ENCODE data around the gene RAPGEF6. TPM values are rescaled to one million over a fixed set of nuclear protein-coding genes. Genes with fewer than 3 reads are reported as not detected.
"Not testable (repeated sequence)": the region's sequence is repeated elsewhere in the genome, so short reads cannot be mapped to it uniquely, and the experiment has no call there.

The RAPGEF6 gene
- total RNA-seq, 1 experiment from 2014 or later, result 20.8 TPM

DNA sequence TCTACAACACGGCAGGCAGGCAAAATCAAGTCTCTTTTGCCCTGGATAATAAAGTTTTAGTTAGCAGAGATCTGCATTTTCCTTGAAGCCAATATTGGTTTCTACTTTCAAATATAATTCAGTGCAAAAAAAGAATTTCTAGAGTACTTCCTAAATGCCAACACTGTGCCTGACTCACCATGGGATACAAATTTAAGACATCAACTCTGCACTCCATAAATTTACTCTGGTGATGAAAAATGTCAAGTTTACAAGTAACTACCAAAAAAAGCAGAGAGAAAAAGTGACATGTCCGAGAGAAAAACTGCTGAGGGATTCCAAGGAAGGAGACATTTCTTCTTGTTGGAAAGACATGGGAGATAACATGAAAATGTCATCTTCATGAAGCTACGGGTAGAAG, 119.7 kb downstream of the RAPGEF6 start:
- H3K4me3 ChIP-seq, result no peak overlapping the region
- no peak overlapping the region for H3K27ac ChIP-seq
- peaks cover 13% of the 10 kb centered on the region for H3K4me1 ChIP-seq (replicated peaks)
- H3K36me3 ChIP-seq, result peaks cover 12% of the 10 kb centered on the region
- no peaks in the 10 kb centered on the region for H3K9me3 ChIP-seq (replicated peaks)
- no peaks in the 10 kb centered on the region for H3K27me3 ChIP-seq (replicated peaks)
- no peak for DNase-seq (ENCODE audit: low read depth in 1 of 2, low spot score in 2 of 2)

DNA sequence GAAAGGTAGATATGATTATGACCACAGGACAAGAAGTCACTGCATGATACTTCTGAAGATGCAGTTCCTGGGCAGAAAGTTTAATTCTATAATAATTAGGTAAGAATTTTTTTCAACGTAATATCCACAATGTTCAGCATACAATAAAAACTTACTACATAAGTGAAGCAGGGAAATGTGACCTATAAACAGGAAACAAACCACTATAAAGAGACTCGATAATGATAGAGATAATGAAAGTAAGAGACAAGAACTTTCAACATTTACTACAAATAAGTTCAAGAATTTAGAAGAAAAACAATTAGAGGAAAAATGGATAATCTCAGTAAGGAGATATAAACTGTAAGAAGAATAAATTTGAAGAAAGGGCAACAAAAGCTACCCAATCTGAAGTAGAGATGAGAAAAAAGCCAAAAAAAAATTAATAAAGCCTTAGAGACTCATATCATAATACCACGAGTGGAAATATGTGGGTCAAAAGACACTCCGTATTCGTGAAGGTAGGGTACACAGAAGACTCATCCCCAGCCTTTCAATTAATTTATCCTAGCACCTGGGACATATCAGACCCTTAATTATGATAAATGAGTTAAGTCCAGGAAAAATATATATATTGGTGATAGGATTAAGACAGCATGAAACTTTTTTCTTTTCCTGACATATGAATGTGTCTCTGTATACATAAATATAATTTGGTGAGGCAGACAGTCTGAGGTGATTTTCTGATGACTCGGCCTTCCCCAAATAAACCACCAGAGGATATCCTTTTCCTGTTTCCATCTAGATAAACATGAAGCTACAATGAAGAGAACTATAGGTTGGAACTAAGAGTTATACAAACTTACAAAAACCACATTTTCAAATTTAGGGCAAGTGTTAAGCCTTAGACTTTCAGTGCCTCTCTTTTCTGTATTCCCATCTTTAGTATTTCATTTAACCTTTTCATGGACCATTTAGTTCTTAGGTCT, 120.4 kb downstream of the RAPGEF6 start:
- Histone ChIP-seq H3K9me3 (replicated peaks) (no peaks in the 10 kb centered on the region), H3K27ac (no peak overlapping the region), H3K4me3 (no peak overlapping the region)

DNA sequence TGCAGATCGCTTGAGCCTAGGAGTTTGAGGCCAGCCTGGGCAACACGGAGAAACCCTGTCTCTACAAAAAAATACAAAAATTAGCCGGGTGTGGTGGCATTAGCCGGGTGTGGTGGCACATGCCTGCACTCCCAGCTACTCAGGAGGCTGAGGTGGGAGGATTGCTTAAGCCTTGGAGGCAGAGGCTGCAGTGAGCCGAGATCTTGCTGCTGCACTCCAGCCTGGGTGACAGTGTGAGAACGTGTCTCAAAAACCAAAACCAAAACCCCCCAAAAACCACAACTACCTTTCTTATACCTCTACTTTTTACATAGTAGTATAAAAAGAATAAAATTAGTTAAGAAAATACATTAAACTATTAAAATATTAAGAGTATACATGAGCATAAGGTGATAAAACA, 121.2 kb downstream of the RAPGEF6 start:
- Histone ChIP-seq H3K27me3 (replicated peaks) (no peaks in the 10 kb centered on the region), H3K36me3 (peaks cover 6% of the 10 kb centered on the region; the same call in 1 of the 2 replicates), H3K27ac (no peak overlapping the region)

More for the DNA sequence above, 120.4 kb downstream of the RAPGEF6 start:
- H3K27me3 ChIP-seq (replicated peaks), result no peaks in the 10 kb centered on the region
- peak in 1 of 2 experiments; percentile 30 for DNase-seq (ENCODE audit: low read depth in 1 of 2, low spot score in 2 of 2)
- H3K36me3 ChIP-seq, result peaks cover 7% of the 10 kb centered on the region; the same call in 1 of the 2 replicates
- H3K4me1 ChIP-seq (replicated peaks), result peaks cover 13% of the 10 kb centered on the region

DNA sequence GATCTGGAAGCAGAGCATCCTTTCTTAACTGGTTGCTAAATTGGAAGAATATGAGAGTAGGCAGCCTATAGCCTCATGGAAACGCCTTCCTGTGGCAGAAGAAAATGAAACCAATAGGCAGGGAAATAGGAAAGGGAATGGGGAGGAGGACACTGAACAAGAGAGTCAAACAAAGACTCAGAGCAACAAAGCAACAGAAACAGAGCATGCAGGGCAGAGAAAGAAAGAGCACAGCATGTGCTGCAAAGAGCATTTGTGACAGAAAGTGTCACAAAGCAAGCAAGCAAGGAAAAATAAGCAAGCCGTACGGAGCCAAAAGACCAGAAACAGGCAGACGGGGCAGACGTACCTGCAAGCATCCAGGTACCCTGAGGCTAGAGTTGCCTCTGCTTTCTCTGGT, 123.1 kb downstream of the RAPGEF6 start:
- Histone ChIP-seq H3K9me3 (replicated peaks) (no peaks in the 10 kb centered on the region), H3K36me3 (peaks cover 6% of the 10 kb centered on the region; the same call in 1 of the 2 replicates), H3K4me3 (no peak overlapping the region), H3K27me3 (replicated peaks) (no peaks in the 10 kb centered on the region), H3K27ac (no peak overlapping the region), H3K4me1 (replicated peaks) (peaks cover 13% of the 10 kb centered on the region)
- no peak for DNase-seq (ENCODE audit: low read depth in 1 of 2, low spot score in 2 of 2)

More for the DNA sequence above, 121.2 kb downstream of the RAPGEF6 start:
- no peak overlapping the region for H3K4me3 ChIP-seq
- H3K9me3 ChIP-seq (replicated peaks), result no peaks in the 10 kb centered on the region
- no peak for DNase-seq (ENCODE audit: low read depth in 1 of 2, low spot score in 2 of 2)
- peaks cover 13% of the 10 kb centered on the region for H3K4me1 ChIP-seq (replicated peaks)

DNA sequence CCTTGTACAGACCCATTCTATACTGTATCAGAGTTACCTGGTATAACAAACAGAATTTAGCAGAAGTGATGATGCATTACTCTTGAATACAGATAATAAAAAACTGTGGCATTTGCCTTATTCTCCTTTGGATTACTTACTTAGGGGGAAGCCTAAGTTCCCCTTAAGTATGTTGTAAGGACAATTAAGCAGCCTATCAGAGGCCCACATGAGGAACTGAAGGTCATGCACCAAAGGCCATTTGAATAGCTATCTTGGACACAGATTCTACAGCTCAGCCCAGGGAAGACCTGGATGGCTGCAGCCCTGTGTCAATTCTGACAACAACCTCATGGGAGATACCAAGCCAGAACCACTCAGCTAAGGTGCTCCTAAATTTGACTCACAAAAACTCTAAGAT, 125.2 kb downstream of the RAPGEF6 start:
- Histone ChIP-seq H3K4me3 (no peak overlapping the region), H3K27ac (no peak overlapping the region), H3K27me3 (replicated peaks) (no peaks in the 10 kb centered on the region), H3K4me1 (replicated peaks) (peaks cover 4% of the 10 kb centered on the region), H3K36me3 (peaks cover 6% of the 10 kb centered on the region; the same call in 1 of the 2 replicates), H3K9me3 (replicated peaks) (no peaks in the 10 kb centered on the region)
- DNase-seq (ENCODE audit: low read depth in 1 of 2, low spot score in 2 of 2), result no peak

DNA sequence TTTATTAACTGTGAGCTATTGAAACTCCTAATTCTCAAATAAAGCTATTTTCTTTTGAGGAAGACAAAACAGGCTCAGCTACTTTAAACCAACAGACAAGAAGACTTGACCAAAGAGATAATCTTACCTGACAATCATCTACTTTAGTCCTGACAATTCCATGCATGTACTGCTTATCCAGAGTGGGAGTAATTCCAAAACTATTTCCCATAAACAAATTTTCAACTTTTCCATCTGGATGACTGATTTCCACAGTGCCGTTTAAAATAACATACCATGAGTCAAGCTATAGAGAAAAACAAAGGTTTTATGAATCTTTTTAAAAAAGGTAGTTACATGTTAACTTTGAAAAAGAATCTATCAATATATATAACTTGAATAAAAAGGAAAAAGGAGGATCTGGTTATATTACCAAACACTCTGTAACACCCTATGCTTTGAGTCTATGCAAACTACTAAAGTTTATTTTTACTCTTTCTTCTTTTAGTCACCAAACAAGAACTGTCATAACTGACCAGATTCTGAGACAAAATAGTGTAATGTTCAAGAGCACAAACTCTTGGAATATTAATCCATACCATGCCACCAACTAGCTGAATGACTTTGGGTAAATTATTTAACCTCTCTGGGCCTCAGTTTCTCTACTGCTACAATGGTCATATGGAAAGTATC, 129.7 kb downstream of the RAPGEF6 start:
- H3K27ac ChIP-seq, result no peak overlapping the region

DNA sequence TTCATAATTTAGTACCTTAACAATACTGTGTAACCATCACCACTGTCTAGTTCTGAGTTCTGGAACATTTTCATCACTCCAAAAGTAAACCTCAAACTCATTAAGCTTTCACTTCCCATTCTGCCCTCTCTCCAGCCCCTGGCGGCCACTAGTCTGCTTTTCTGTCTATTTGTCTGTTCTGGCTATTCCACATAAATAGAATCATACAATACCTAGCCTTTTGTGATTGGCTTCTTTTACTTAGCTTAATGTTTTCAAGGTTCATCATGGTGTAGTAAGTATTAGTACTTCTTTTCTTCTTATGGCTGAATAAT, 138.7 kb downstream of the RAPGEF6 start:
- Histone ChIP-seq H3K9me3 (replicated peaks) (no peaks in the 10 kb centered on the region), H3K27ac (no peak overlapping the region), H3K27me3 (replicated peaks) (no peaks in the 10 kb centered on the region), H3K4me3 (no peak overlapping the region), H3K36me3 (peaks cover 56% of the 10 kb centered on the region), H3K4me1 (replicated peaks) (no peaks in the 10 kb centered on the region)
- no peak for DNase-seq (ENCODE audit: low read depth in 1 of 2, low spot score in 2 of 2)

More for the DNA sequence above, 129.7 kb downstream of the RAPGEF6 start:
- no peaks in the 10 kb centered on the region for H3K4me1 ChIP-seq (replicated peaks)
- H3K36me3 ChIP-seq, result peaks cover 31% of the 10 kb centered on the region
- H3K4me3 ChIP-seq, result no peak overlapping the region
- H3K9me3 ChIP-seq (replicated peaks), result no peaks in the 10 kb centered on the region
- DNase-seq (ENCODE audit: low read depth in 1 of 2, low spot score in 2 of 2), result no peak
- H3K27me3 ChIP-seq (replicated peaks), result no peaks in the 10 kb centered on the region

DNA sequence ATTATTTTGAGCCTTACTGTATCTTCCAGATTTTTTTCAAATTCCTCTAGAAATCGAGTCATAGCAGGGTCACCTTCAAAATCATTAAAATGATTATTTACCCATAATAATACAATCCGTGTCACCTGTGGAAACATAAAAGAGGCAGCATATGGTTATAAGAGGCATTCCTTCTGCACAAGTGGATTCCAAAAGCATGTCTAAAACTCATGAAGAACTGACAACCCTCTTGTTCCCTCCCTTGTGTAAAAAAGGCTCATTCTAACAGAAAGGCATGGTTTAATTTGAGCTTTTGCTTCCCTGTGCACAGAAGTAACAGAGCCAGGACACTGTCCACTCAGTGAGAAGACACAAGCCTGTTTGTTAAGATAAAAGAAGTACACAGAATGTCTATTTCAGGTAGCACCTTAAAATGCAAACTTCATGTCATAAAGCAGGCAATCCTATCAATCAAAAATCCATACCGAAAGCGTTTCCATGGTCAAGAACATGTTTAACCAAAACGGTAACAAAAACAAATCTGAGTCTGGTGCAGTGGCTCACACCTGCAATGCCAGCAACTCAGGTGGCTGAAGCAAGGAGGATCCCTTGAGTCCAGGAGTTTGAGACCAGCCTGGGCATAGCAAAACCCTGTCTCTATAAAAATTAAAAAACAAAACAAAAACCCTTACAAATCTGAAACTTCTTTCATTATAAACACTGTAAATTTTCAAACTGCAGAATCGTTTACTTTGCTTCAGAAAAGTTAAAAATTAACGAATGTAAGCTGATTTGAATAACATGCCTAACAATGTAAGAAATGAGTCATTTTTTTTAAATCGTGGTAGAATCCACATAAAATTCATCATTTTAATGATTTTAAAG, 139.3 kb downstream of the RAPGEF6 start:
- Histone ChIP-seq H3K4me3 (no peak overlapping the region), H3K36me3 (peaks cover 56% of the 10 kb centered on the region), H3K27ac (no peak overlapping the region), H3K27me3 (replicated peaks) (no peaks in the 10 kb centered on the region), H3K9me3 (replicated peaks) (no peaks in the 10 kb centered on the region), H3K4me1 (replicated peaks) (no peaks in the 10 kb centered on the region)
- DNase-seq (ENCODE audit: low read depth in 1 of 2, low spot score in 2 of 2), result no peak

DNA sequence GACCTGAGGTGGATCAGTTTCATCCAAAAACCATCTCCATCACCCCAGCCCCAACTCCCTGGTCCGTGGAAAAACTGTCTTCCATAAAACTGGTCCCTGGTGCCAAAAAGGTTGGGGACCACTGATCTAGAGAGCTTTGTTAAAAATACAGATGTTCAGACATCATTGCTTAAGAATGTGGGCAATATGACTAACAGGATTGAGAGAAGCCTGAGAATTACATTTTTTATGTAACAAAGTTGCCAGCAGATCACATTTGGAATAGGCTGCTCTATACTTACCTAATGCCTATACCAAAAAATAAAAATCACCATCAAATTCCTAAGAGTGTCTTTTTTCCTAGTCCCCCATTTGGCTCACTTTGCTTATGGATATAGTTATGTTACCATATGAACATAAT, 143.3 kb downstream of the RAPGEF6 start:
- H3K36me3 ChIP-seq, result peaks cover 46% of the 10 kb centered on the region
- no peak for DNase-seq (ENCODE audit: low read depth in 1 of 2, low spot score in 2 of 2)
- H3K4me1 ChIP-seq (replicated peaks), result no peaks in the 10 kb centered on the region
- H3K4me3 ChIP-seq, result no peak overlapping the region
- no peaks in the 10 kb centered on the region for H3K9me3 ChIP-seq (replicated peaks)
- no peaks in the 10 kb centered on the region for H3K27me3 ChIP-seq (replicated peaks)
- no peak overlapping the region for H3K27ac ChIP-seq

DNA sequence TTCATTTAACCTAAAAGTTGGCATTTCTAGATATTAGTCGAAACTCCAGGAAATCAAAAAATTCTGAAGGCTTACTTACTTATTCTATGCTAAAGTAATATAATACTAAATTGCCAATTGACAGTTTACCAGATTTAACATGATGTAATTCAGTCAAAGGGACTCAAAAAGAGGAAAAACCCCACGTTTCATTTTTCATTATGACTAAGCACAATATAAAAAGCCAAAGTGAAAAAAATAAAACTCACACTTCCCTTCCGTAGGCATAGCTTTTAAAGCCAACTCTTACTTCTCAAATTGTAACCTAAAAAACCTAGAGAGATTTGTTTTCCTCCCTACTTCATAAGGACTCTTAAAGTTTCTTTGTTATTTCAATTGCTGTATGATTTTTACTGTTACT, 146.6 kb downstream of the RAPGEF6 start:
- Histone ChIP-seq H3K4me1 (replicated peaks) (no peaks in the 10 kb centered on the region), H3K27ac (no peak overlapping the region), H3K9me3 (replicated peaks) (no peaks in the 10 kb centered on the region), H3K36me3 (peaks cover 37% of the 10 kb centered on the region), H3K4me3 (no peak overlapping the region), H3K27me3 (replicated peaks) (no peaks in the 10 kb centered on the region)
- DNase-seq (ENCODE audit: low read depth in 1 of 2, low spot score in 2 of 2), result no peak

DNA sequence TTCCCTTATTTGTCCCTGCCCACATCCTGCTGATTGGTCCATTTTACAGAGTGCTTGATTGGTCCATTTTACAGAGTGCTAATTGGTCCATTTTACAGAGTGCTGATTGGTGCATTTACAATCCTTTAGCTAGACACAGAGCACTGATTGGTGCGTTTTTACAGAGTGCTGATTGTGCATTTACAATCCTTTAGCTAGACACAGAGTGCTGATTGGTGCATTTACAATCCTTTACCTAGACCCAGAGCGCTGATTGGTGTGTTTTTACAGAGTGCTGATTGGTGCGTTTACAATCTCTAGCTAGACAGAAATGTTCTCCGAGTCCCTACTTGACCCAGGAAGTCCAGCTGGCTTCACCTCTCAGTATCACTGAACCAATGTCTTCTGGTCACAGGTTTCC, 147.7 kb downstream of the RAPGEF6 start:
- H3K9me3 ChIP-seq (replicated peaks); DNase-seq (ENCODE audit: low read depth in 1 of 2, low spot score in 2 of 2); H3K27ac ChIP-seq; H3K4me1 ChIP-seq (replicated peaks); H3K27me3 ChIP-seq (replicated peaks); H3K4me3 ChIP-seq: not testable (repeated sequence)
- H3K36me3 ChIP-seq, result peaks cover 39% of the 10 kb centered on the region

DNA sequence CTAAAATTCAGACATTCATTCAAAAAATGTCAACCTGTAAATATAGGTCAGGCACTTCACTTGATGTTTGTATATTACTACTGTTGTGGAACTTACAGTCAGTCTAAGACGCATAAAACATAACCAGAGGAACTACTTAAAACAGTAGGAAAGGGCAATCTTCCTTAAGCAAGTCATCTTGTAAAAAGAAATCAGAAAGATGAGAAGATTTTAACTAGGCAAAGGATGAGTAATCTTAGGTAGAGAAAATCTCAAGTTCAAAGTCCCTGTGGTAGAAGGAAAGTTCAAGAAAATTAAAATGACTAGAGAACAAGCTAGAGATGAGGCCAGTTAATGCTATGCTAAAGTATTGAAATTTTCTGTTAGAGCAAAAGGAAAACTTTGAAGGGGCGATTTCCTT, 152.4 kb downstream of the RAPGEF6 start:
- no peak for DNase-seq (ENCODE audit: low read depth in 1 of 2, low spot score in 2 of 2)
- H3K36me3 ChIP-seq, result peaks cover 30% of the 10 kb centered on the region
- H3K27me3 ChIP-seq (replicated peaks), result no peaks in the 10 kb centered on the region
- H3K4me1 ChIP-seq (replicated peaks), result no peaks in the 10 kb centered on the region
- no peaks in the 10 kb centered on the region for H3K9me3 ChIP-seq (replicated peaks)
- no peak overlapping the region for H3K27ac ChIP-seq
- H3K4me3 ChIP-seq, result no peak overlapping the region

DNA sequence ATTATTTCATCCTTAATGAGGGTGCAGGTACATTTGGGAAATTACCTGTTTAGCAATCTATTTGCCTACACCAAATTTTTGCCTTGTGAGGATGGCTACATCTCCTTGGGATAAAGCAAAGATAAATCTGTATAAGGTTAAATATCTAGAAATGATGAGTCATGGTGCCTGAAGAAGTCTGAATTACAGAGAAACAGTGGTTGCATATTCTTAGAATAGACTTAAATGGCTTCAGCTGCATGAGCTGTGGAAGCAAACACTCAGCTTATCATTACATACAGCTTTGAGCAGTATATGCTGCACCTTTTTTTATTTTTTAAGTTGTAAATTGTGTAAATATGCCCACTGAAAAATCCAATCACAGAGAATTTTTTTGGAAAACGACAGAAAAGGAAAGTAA, 153.5 kb downstream of the RAPGEF6 start:
- H3K36me3 ChIP-seq, result peaks cover 24% of the 10 kb centered on the region
- DNase-seq (ENCODE audit: low read depth in 1 of 2, low spot score in 2 of 2), result no peak
- H3K9me3 ChIP-seq (replicated peaks), result no peaks in the 10 kb centered on the region
- no peaks in the 10 kb centered on the region for H3K27me3 ChIP-seq (replicated peaks)
- H3K27ac ChIP-seq, result no peak overlapping the region
- H3K4me3 ChIP-seq, result no peak overlapping the region
- no peaks in the 10 kb centered on the region for H3K4me1 ChIP-seq (replicated peaks)

Measured in SJSA1 (cell line).